GM04504 (cell line): ENCODE data around the gene PAXX.

ENCODE experiments used
- DNase-seq: peaks from one replicate; pipeline ENCODE4 v3.0.0-alpha.2; 2012; ENCODE audit warnings: low read depth

PAXX gene

DNA sequence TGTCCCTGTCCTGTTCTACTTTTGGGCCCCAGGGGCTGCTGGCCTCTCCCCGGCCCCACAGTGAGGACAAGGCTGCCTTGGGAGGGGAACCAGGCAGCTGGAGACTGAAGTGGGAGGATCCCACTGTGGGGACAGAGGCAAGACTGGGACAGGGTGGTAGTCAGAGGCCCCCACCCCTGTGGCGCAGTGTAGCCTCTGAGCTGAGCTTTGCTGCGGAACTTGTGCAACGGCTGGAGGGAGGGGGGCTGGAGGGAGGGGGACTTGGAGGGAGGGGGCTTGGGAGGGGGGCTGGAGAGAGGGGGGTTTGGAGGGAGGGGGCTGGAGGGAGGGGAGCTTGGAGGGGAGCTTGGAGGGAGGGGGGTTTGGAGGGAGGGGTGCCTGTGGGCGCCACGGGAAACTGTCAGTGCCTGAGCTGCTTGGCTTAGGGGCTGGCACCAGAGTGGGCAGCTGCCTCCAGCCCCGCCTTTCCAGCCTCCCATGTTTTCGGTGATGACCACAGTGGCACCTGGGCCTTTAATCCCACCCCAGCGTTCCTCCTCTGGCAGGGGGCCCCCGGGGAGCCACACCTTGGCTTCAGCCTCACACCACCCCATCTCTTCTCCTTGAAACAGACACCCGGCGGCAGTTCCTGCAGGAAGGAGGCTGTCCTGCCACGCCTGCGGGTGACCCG, 42.0 kb downstream of the PAXX start:
- DNase-seq, result no peak

DNA sequence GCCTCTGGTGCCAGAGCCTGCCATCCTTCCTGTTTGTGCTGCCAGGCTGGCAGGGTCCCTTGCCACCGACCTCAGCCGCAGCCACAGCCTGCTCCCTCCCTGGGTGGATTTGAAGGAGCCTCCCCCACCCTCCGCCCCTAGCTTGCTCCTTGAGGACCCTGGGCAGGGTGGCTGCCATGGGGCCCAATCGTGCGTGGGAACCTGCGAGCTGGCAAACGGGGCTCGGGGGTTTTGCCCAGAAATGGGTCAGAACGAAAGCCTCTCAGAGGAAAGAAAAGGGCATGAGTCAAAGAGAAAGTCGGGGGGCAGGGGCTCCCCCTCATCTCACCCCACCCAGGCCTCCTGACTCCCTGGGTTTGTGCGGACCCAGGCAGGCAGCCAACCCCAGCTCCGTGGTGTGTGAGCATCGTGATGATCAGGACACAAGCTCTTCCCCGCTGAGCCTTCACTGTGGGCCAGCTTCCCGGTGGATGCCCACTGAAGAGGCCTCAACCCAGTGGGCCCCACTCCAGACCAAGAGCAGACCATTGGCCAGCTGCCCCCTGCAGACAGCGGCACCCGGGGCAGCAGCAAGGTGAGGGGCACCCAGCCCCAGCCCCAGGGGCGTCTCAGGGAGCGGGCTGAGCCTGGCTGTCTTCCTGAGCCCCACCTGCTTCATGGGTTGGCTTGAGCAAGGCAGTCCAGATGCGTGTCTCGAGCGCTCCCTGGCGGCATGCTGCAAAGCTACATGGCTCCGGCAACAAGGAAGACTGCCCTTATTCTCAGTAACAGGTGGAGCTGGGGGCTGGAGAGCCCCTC, 42.7 kb downstream of the PAXX start:
- DNase-seq, result no peak

DNA sequence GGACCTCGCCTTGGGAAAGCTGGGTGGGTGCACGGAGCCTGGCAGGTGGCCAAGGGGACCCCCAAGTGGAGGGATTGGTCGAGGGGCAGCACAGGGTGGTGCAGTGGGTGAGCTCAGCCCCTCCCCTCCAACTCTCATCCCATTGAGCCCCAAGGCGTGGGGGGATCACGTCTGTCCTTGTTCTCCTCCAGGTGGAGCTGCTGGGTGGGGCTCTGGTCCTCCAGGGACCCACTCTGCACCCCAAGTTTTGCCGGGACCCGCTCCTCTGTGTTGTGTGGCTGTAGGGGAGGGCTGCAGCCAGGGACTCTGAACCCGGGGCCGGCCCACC, 43.2 kb downstream of the PAXX start:
- no peak for DNase-seq

DNA sequence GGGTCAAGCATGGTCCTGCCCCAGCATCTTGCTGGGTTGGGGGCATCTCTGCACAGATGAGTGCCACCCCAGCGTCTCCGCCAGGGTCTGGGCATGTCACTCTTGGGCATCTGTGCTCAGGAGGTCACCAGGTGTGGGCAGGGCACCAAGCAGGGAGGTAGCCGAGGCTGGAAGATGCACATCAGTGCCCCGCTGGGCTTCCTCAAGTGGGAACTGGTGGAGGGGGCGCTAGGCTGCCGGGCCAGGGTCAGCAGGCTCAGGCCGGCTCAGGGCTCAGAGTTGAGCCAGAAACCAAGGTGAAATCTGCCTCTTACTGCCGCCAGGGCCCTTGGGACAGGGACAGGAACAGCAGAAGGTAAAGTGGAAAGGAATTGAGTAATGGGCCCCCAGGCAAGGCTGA, 43.7 kb downstream of the PAXX start:
- no peak for DNase-seq

DNA sequence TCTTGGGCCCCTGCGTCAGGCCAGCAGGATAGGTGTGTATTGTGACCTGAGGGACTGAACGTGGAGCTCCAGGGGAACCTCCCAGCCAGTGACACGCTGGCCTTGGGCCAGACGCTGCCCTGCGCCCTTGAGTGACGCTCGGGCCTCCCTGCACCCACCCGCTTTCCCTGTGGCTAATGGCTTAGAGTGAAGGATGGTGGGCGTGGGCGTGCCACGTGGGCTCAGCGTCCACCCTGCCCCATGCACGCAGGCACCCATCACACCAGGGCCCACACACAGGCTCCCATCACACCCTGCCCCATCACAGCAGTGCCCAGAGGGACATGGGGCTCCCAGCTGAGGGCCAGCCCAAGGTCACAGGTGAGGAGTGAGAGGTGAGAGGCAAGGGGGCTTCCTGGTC, 44.8 kb downstream of the PAXX start:
- no peak for DNase-seq

DNA sequence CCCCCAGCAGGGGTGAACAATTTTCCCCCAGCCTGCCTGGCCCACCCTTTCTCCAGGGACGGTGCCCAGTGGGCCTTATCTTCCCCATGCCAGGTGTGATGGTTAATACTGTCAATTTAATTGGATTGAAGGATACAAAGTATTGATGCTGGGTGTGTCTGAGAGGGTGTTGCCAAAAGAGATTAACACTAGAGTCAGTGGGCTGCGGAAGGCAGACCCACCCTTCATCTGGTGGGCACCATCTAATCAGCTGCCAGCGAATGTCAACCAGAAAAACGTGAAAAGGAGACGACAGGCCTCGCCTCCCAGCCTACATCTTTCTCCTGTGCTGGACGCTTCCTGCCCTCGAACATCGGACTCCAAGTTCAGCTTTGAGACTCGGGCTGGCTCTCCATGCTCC, 45.3 kb downstream of the PAXX start:
- DNase-seq, result no peak

DNA sequence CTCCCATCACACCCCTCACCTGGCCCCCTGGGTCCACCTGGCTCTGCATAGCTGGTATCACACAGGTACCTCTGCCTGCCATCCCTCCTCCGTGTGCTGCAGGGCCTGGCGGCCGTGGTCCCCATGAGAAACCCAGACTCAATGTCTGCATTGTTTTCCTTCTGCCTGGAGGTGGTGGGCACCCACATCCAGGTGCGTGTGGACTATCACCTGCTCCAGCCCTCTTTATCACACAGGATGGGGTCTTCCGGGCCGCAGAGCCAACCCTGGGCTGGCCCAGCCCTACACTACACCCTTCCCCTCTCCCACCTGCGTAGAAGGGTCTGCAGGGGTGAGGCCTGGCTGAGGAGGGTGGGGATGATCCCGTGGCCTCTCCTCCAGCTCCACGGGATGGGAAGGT, 46.7 kb downstream of the PAXX start:
- no peak for DNase-seq

DNA sequence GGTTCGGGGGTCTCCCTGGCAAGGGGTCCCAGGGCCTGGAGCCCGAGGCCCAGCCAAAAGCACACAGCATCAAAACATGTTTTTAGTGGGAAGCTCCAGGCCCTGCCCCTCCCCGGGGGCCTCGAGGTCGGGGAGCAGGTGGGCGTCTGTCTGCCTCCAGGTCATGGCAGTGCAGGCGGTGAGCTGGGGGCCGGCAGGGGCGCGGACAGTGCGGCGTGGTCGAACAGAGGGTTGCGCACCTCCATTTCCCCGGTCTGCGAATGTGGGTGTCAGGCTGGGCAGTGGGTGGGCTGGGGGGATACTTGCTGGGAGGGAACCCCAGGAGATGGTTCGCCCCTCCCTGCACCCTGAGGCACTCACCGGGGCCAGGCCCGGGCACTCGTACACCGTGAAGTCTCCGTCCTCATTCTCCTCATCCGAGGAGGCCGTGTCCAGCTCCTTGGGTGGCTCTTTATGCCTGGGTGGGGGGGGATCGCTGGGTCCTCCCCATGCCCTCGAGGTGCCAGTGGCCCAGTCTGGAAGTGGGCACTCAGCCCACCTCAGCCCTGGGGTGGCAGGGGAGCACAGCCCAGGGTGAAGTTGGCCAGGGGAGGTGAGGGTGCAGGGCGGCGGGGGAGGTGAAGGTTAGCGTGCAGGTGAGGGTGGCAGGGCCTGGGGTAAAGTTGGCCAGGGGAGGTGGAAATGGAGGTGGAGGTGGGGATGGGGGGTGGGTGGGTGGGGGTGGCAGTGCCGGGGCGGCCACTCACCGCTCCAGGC, 47.6 kb downstream of the PAXX start:
- no peak for DNase-seq

DNA sequence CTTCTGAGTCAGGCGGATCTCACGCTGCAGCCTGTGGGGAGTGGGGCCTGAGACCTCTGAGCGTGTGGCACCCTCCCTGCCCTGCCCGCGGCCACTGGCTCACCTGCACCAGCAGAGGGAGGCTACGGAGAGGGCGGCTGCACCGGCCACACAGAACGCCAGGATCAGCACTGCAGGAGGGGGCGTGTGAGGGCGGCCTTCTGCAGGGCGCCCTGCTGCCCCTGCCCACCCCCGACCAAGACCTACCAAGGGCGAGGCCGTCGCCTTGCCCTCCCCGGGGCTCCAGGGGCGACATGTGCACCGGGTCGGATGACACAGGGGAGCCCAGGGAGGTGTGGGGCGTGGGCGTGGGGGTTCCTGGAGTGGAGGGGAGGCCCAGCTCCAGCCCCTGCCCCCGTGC, 48.3 kb downstream of the PAXX start:
- no peak for DNase-seq

DNA sequence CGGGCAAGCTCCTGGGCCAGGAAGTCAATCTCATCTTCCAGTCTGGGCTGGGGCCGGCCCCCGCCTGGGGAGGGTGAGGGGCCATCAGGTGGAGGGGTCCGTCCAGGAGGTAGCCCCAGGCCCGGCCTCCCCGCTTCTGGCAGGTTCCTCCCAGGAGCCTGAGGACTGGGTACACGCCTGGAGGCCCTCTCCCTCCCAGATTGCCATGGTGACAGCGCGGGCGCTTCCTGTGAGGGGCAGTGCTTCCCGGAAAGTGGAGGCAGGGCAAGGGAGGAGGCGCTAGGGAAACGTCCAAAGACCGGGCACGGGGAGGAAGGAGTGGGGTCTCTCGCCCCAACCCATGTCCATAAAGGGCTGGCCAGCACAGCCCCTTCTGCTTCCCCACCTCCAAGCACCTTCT, 48.9 kb downstream of the PAXX start:
- no peak for DNase-seq

DNA sequence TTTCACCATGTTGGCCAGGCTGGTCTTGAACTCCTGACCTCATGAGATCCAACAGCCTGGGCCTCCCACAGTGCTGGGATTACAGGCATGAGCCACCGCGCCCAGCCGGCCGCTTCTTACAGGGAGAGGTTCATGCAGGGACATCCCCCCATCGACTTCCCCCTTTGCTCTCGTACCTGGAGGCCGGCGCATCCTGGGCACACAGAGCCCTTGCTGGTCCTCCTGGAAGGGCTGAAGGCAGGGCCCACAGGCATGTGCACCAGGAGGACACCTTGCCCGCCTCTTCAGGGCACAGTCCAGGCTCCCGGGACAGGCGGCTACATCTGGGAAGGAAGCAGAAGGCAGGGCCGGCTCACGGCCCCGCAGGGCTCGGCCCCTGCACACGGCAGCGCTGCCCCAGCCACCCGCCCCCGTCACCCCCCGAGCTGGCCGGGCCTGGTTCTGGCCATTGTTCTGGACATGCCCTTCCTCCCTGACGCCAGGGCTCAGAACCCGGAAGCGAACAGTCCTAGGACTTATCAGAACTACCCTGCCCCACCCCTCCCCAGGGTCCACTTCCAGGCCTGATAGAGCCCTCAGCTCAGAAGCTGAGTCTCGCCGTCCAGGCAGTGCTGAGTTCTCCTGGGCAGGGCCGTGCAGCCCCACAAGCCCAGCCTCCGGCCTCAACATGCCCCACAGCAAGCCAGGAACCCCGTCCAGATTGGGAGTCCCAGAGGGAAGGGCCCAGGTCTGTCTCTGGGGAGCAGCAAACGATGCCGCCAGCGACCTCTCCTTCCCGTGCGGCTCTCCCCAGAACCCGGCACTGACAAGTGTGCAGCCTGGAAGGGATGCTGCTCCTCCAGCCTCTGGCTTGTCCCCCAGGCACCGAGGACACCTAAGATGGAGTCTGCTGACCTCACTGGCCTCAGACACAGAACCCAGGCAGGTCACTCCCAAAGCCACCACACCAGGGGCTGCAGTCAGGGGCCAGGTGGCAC, 50.8 kb downstream of the PAXX start:
- no peak for DNase-seq
